ENCODE results near the gene GHRL. TPM values are rescaled to one million over a fixed set of nuclear protein-coding genes. Genes with fewer than 3 reads are reported as not detected.

GHRL gene
- total RNA-seq, 1 donor from 2014 or later = 2.2 TPM

DNA sequence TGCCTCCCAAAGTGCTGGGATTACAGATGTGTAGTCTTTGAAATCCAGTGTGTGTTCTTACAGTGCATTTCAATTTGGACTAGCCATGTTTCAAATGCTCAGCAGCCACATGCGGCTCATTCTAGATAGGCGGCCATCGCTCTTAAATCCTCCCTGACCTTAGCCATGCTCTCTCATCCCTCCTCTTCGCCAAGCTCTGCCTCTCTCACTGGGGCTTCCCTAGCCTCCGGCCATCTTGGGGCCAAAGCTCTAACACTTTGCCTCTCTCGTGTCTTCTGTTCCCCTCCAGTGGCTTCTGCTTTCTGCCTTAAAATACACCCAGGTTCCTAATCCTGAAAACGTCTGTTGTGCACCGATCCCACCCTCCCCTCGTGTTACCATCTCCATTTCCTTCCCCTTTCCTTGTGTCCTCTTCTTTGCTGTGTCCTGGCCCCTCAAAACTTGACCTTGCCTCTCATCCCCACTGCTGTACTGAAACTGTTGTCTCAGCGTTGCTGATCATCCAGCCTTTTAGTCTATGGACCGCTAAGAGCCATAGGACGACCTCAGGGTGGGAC is 1.4 kb upstream of the GHRL start:
- Histone ChIP-seq H3K27ac (no peak overlapping the region), H3K27me3 (no peaks in the 10 kb centered on the region), H3K36me3 (peaks cover 20% of the 10 kb centered on the region), H3K4me3 (no peak overlapping the region), H3K4me1 (no peaks in the 10 kb centered on the region), H3K9me3 (no peaks in the 10 kb centered on the region)
- DNase-seq (no peak), ATAC-seq (no peak)
- TF ChIP-seq, protein P1, sequence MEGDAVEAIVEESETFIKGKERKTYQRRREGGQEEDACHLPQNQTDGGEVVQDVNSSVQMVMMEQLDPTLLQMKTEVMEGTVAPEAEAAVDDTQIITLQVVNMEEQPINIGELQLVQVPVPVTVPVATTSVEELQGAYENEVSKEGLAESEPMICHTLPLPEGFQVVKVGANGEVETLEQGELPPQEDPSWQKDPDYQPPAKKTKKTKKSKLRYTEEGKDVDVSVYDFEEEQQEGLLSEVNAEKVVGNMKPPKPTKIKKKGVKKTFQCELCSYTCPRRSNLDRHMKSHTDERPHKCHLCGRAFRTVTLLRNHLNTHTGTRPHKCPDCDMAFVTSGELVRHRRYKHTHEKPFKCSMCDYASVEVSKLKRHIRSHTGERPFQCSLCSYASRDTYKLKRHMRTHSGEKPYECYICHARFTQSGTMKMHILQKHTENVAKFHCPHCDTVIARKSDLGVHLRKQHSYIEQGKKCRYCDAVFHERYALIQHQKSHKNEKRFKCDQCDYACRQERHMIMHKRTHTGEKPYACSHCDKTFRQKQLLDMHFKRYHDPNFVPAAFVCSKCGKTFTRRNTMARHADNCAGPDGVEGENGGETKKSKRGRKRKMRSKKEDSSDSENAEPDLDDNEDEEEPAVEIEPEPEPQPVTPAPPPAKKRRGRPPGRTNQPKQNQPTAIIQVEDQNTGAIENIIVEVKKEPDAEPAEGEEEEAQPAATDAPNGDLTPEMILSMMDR (IDR thresholded peaks at IDR 0.05) = no peak
- intact Hi-C loops (cut with DNase I) = no loop called here

DNA sequence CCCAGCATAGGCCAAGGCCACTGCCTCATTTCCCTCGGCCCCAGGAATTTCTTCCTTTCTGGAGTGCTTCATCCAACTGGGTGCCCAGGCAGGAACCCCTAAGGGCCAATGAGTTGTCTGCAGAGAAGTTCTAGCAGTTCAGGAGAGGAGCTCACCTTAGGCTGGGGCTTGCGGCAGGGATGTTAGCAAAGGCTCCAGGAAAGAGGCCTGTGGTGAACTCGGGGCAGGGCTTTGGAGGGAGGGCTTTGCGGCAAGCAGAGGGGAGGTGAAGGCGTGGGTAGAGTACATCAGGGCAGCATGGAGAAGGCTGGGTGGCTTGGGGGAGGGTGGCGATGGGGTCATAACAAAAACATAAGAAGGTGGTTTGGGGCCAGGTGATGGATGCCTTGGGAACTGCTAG is 1.1 kb downstream of the GHRL start:
- Histone ChIP-seq H3K9me3 (no peaks in the 10 kb centered on the region), H3K27me3 (no peaks in the 10 kb centered on the region), H3K27ac (no peak overlapping the region), H3K4me1 (no peaks in the 10 kb centered on the region), H3K4me3 (no peak overlapping the region), H3K36me3 (peaks cover 29% of the 10 kb centered on the region)
- peak; percentile 3 for DNase-seq
- TF ChIP-seq, protein P1 (IDR thresholded peaks at IDR 0.05) = no peak
- intact Hi-C loops (cut with DNase I) = no loop called here
- no peak for ATAC-seq

DNA sequence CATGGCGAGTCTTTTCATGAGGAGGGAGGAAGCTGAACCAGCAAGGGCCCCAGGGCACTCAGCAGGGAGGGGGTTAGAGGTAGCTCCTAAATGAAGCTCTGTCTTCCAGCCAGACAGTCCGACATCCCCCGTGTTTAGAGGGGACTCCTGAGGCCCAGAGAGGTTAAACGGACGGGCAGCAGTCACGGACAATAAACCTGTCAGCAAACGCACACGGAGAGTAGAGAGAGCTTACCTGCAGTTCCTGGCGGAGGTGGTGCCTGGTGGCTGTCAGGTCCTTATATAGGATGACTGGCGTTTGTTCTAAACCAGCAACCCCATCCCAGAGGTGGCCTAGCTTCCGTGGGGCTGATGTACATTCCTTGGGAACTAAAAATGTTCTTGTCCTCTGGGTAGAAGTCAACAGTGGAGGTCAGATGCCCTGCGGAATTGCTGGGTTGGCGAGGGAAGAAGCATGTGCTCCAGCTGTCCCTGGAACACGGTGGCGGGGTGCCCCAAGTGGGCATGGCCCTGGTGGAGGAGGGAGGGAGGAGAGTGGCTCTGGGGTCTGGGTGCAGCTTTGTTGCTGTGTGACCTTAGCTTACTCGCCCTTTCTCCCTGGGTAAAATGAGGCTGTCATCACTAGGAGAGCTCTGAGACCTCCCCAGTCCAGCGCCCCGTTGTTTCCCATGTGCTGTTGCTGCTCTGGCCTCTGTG is 2.1 kb downstream of the GHRL start:
- H3K9me3 ChIP-seq = no peaks in the 10 kb centered on the region
- no peaks in the 10 kb centered on the region for H3K27me3 ChIP-seq
- no peaks in the 10 kb centered on the region for H3K4me1 ChIP-seq
- peak; percentile 46 for DNase-seq
- TF ChIP-seq, protein P1 (IDR thresholded peaks at IDR 0.05) = no peak
- intact Hi-C loops (cut with DNase I) = no loop called here
- H3K36me3 ChIP-seq = peaks cover 28% of the 10 kb centered on the region
- no peak overlapping the region for H3K4me3 ChIP-seq
- no peak overlapping the region for H3K27ac ChIP-seq
- no peak for ATAC-seq

DNA sequence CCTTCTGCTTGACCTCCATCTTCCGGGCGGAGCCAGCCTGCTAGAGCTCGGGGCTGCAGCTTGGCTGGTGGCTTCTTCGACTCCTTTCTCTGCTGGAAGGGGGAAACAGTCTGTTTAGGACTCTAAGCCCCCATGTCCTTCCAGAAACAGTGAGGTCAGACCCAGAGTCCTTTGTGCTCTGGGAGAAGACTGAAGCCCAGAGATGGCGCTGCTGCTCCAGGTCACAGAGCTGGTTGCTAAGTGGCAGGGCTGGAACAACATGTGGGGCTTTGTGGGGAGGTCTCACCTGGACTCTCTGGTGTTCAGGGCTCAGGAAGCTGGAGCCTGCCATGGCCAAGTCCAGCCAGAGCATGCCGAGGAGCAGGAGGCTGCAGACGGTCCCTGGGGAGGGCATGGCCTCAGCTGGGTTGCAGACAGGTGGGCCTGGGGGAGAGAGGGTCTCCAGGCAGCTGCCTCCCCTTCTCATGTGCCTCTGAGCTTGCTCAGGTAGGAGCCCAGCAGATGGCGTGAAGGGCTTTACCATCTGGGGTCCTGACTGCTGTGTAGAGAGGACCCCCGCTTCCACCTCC is 2.9 kb downstream of the GHRL start:
- Histone ChIP-seq H3K4me3 (no peak overlapping the region), H3K9me3 (no peaks in the 10 kb centered on the region), H3K27me3 (no peaks in the 10 kb centered on the region), H3K27ac (no peak overlapping the region), H3K36me3 (peaks cover 28% of the 10 kb centered on the region), H3K4me1 (no peaks in the 10 kb centered on the region)
- intact Hi-C loops (cut with DNase I) = no loop called here
- ATAC-seq = no peak
- DNase-seq = peak; percentile 51
- TF ChIP-seq, protein P1 (IDR thresholded peaks at IDR 0.05) = no peak

DNA sequence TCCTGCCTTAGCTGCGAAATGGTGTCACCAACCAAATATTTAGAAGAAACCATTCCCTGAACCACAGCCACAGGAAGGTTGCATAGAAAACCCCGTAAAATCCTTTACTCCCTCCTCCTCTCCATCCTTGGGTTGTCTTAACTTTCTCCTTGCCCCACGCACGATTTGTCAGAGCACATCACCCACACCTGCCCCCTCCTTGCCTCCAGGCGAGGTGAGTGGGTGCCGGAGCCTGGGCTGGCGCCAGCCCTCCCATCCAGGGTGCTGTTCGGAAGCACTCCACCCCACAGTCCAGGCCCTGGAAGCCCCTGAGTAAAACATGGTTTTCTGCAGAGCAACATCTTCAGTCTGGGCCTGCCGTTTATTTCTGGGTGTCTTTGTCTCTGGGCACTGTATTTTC is 3.7 kb downstream of the GHRL start:
- no peak for ATAC-seq
- no peaks in the 10 kb centered on the region for H3K4me1 ChIP-seq
- peak; percentile 44 for DNase-seq
- intact Hi-C loops (cut with DNase I) = no loop called here
- no peak overlapping the region for H3K4me3 ChIP-seq
- H3K36me3 ChIP-seq = peaks cover 27% of the 10 kb centered on the region
- no peaks in the 10 kb centered on the region for H3K9me3 ChIP-seq
- no peak overlapping the region for H3K27ac ChIP-seq
- no peaks in the 10 kb centered on the region for H3K27me3 ChIP-seq
- TF ChIP-seq, protein P1 (IDR thresholded peaks at IDR 0.05) = no peak
